BLaER1 treated with 17β-estradiol and CSF1 and Interleukin-3, amounts not matched to agents 10 nM and 100 nM (cell line): ENCODE data around the gene SRGAP3.
A peak's percentile ranks its signal among the peaks of the same experiment; 100 is the strongest.

Experiments
- H3K27ac ChIP-seq, 11 experiments: shearing (Covaris generic); formaldehyde crosslinking; 2 replicates each; pipeline ENCODE4 v1.8.1; 2022
- H3K27me3 ChIP-seq, 11 experiments: shearing (Covaris generic); formaldehyde crosslinking; 2 replicates each; pipeline ENCODE4 v1.8.1; 2022
- H3K36me3 ChIP-seq, 11 experiments: shearing (Covaris generic); formaldehyde crosslinking; 2 replicates each; pipeline ENCODE4 v1.8.1; 2022
- H3K4me1 ChIP-seq, 10 experiments: shearing (Covaris generic); formaldehyde crosslinking; 2 replicates each; pipeline ENCODE4 v1.8.1; 2022
- H3K4me2 ChIP-seq, 11 experiments: shearing (Covaris generic); formaldehyde crosslinking; 2 replicates each; pipeline ENCODE4 v1.8.1; 2022
- H3K4me3 ChIP-seq, 10 experiments: shearing (Covaris generic); formaldehyde crosslinking; 2 replicates each; pipeline ENCODE4 v1.8.1; 2022
- H3K9ac ChIP-seq, 11 experiments: shearing (Covaris generic); formaldehyde crosslinking; 2 replicates each; pipeline ENCODE4 v1.8.1; 2022
- H3K9me3 ChIP-seq, 11 experiments: shearing (Covaris generic); formaldehyde crosslinking; replicated peaks in 1 of 11; 2 replicates each; pipeline ENCODE4 v1.8.1; 2022
- H4K20me1 ChIP-seq, 11 experiments: shearing (Covaris generic); formaldehyde crosslinking; 2 replicates each; pipeline ENCODE4 v1.8.1; 2022
- Cebpa-rat ChIP-seq, 11 experiments: shearing (Covaris generic); IDR thresholded peaks; 2 replicates each; pipeline ENCODE4 v1.8.1; 2022

The SRGAP3 gene

DNA sequence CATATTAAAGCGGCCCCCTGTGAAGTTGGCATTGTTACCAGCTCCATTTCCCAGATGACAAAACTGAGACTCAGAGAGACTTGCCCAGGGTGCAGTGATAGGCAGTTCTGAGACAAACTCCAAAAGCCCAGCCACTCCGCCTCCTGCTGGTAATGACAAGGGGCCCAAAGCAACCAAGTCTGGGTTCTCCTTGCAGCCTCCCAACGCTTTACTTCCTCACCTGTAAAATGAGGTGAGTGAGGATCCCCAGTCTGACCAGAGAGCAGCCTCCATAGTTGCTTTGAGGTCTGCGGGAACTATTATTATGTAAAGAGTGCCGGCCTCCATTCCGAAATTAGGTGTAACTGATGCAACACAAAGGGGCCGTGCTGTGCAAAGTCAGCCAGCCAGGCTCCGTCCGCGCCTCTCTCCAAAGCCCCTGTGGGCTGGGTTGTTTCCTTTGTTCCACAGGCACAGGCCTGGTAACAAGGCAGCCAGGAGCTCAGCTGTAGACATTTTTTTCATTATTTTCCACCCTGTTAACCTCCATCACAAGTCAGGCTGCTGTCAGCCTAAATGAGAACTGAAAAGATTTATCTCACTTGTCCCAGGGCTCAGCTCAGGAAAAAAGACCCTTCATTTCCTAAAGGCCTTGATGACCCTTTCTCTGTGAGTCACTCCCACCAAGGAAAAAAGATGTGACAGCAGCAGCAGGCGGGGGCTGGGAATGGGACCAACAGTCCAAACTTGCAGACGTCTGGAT lies 147.0 kb downstream of the SRGAP3 start:
- Histone ChIP-seq H3K9ac (peak overlapping the region in 1 of 11 experiments; percentile 66; a peak in 1 of 22 replicates), H3K27ac (no peak overlapping the region), H3K4me3 (peak overlapping the region in 1 of 10 experiments; percentile 40; a peak in 1 of 20 replicates), H3K27me3 (no peaks in the 10 kb centered on the region), H3K4me1 (peaks cover 0 to 52% (median 0%) of the 10 kb centered on the region in 10 experiments; a peak in 8 of 20 replicates), H3K36me3 (peaks cover 0 to 33% (median 6%) of the 10 kb centered on the region in 11 experiments; a peak in 8 of 22 replicates), H3K4me2 (peak overlapping the region in 2 of 11 experiments; percentile 72 to 94; a peak in 4 of 22 replicates), H4K20me1 (no peaks in the 10 kb centered on the region), H3K9me3 (peaks cover 0 to 9% (median 6%) of the 10 kb centered on the region in 11 experiments; a peak in 11 of 22 replicates)
- TF ChIP-seq Cebpa-rat (IDR thresholded peaks at IDR 0.05) = no peak

DNA sequence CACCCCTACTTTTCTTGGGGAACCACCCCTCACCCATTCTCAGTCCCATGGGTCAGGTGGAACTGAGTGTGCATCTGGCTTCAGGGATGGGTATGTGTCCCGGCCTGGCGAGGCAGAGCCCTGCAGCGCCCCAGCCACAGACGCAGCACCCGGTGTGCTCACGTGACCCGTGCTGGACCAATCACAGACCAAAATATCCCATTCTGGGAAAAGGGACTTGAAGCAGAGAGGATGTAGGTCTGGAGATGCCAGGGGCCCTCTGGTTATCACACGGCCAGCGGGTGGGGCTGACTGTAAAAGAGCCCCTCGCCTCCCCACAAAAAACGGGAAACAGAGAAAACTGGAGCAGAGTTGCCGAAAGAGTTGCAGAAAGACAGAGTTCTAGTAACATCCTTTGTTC lies 148.2 kb downstream of the SRGAP3 start:
- Histone ChIP-seq H3K27me3 (no peaks in the 10 kb centered on the region), H3K4me3 (peak overlapping the region in 1 of 10 experiments; percentile 40; a peak in 1 of 20 replicates)
- TF ChIP-seq Cebpa-rat (IDR thresholded peaks at IDR 0.05) = no peak

DNA sequence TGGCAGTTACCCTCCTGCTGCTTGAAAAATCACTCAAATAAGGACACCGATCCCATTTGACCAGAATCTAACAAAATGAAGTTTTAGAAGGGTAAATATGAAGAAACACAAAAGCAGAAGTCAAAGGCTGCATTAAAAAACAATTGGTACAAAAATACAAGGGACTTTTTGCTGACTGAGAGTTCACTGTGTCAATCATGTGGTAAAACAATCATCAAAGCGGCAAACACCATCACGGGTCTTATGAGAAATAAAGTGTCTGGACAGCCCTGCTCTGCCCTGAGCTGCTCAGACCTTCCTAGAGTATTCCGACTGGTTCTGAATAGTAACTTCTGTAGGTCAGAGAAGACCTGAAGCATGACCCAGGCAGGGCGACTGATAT lies 148.9 kb downstream of the SRGAP3 start:
- H4K20me1 ChIP-seq = no peaks in the 10 kb centered on the region
- H3K36me3 ChIP-seq = peaks cover 0 to 37% (median 6%) of the 10 kb centered on the region in 11 experiments; a peak in 8 of 22 replicates
- H3K4me1 ChIP-seq = peaks cover 0 to 46% (median 0%) of the 10 kb centered on the region in 10 experiments; a peak in 8 of 20 replicates
- TF ChIP-seq Cebpa-rat (IDR thresholded peaks at IDR 0.05) = no peak
- peak overlapping the region in 4 of 11 experiments; percentile 31 to 74 (median 46); a peak in 4 of 22 replicates for H3K27ac ChIP-seq
- H3K27me3 ChIP-seq = no peaks in the 10 kb centered on the region
- peak overlapping the region in 4 of 11 experiments; percentile 14 to 94 (median 58); a peak in 7 of 22 replicates for H3K4me2 ChIP-seq
- peak overlapping the region in 1 of 11 experiments; percentile 67; a peak in 2 of 22 replicates for H3K9ac ChIP-seq
- H3K4me3 ChIP-seq = peak overlapping the region in 1 of 10 experiments; percentile 40; a peak in 1 of 20 replicates
- H3K9me3 ChIP-seq = no peaks in the 10 kb centered on the region; a peak in 1 of 22 replicates

More for the DNA sequence above, 148.2 kb downstream of the SRGAP3 start:
- H3K4me1 ChIP-seq = peaks cover 0 to 46% (median 0%) of the 10 kb centered on the region in 10 experiments; a peak in 8 of 20 replicates
- H3K27ac ChIP-seq = peak overlapping the region in 2 of 11 experiments; percentile 53 to 74; a peak in 2 of 22 replicates
- peaks cover 0 to 8% (median 4%) of the 10 kb centered on the region in 11 experiments; a peak in 11 of 22 replicates for H3K9me3 ChIP-seq
- peaks cover 0 to 35% (median 6%) of the 10 kb centered on the region in 11 experiments; a peak in 8 of 22 replicates for H3K36me3 ChIP-seq
- no peaks in the 10 kb centered on the region for H4K20me1 ChIP-seq
- peak overlapping the region in 1 of 11 experiments; percentile 66; a peak in 1 of 22 replicates for H3K9ac ChIP-seq
- peak overlapping the region in 2 of 11 experiments; percentile 72 to 94; a peak in 4 of 22 replicates for H3K4me2 ChIP-seq

DNA sequence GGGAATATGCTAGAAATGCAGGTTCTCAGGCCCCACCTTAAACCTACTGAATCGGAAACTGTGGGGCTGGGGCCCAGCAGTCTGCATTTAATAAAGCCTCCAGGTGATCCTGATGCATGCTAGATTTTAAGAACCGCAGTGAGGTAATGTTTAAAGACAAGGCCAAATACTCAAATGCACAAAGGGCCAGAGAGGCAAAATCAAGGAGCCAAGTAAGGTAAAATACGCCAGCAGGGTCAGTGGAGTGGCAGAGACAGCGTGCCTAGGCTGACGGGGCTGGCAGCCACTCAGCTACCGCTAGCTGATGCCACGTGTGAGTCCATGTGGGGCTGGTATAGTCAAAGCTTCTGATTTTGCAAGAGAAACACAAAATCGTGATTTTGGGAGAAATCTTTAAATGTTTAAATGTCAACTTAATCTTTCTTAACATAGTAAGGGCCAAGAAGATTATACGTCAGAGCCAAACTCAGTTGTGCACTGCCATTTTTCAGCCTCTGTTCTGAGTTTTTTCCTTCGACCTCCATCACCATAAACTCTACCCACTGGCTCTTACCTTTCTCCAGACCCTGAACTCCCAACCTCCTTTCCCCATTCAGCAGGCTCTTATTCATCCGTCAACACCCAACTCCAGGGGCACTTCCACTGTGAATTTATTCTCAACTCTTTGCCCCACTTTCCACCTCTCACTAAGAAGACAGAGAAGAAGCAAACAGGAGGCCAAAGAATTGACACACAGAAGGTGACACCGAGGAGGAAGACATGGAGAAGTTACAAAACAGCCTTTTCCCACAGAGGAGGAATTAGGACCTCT lies 149.5 kb downstream of the SRGAP3 start:
- peak overlapping the region in 4 of 11 experiments; percentile 14 to 94 (median 58); a peak in 7 of 22 replicates for H3K4me2 ChIP-seq
- H3K27me3 ChIP-seq = no peaks in the 10 kb centered on the region
- H4K20me1 ChIP-seq = no peaks in the 10 kb centered on the region
- H3K9ac ChIP-seq = peak overlapping the region in 1 of 11 experiments; percentile 67; a peak in 2 of 22 replicates
- TF ChIP-seq Cebpa-rat (IDR thresholded peaks at IDR 0.05) = no peak
- peak overlapping the region in 4 of 11 experiments; percentile 31 to 74 (median 44); a peak in 4 of 22 replicates for H3K27ac ChIP-seq
- no peaks in the 10 kb centered on the region; a peak in 1 of 22 replicates for H3K9me3 ChIP-seq
- no peak overlapping the region for H3K4me3 ChIP-seq
- peaks cover 0 to 46% (median 0%) of the 10 kb centered on the region in 10 experiments; a peak in 6 of 20 replicates for H3K4me1 ChIP-seq
- H3K36me3 ChIP-seq = peaks cover 0 to 38% (median 6%) of the 10 kb centered on the region in 11 experiments; a peak in 8 of 22 replicates

DNA sequence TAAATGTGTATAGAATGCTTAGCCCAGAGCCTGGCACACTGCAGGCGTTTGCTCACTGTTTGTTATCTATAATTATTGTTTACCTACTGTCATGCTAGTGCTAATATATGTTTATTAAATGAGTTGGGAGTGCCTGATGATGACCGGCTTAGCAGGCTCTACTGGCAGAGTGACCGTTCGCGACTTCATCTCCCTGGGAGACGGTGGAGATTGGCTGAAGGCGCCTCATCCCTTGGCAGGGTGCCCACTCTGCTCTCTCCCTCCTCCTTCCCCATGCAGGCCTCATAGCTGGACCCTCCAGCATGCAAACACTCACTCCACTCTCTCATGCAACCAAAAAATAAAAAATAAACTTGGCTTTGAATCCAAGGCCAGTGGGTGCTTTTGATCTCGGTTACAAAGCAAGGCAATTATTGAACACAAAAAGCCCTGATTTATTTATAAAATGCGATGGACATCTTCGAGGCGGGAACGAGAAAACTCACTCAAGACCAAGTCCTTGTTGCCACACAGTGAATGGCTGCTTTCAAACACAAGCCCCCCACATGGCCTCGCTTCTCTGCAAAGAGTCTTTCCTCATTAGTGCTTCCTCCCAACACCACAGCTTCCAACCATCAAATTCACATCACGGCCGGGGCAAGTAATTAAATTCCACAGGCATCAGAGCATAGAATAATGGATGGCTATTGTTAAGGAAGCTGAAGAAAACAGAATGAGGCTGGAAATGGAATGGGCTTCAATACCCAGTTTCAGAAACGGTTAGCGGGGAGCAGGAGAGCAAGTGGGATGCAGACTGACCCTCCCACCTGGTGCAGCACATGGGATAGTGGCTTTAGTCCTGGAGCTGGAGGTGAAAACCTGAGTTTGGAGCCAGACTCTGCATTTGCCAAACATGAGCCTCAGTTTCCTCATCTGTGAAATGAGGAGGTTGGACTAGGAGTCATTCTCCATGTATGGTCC lies 150.4 kb downstream of the SRGAP3 start:
- no peak for TF ChIP-seq Cebpa-rat (IDR thresholded peaks at IDR 0.05)
- no peaks in the 10 kb centered on the region for H3K9me3 ChIP-seq
- no peaks in the 10 kb centered on the region for H3K27me3 ChIP-seq
- H3K4me1 ChIP-seq = peaks cover 0 to 46% (median 0%) of the 10 kb centered on the region in 10 experiments; a peak in 6 of 20 replicates
- peak overlapping the region in 2 of 11 experiments; percentile 72 to 94; a peak in 3 of 22 replicates for H3K4me2 ChIP-seq
- H3K4me3 ChIP-seq = no peak overlapping the region
- no peak overlapping the region for H3K9ac ChIP-seq
- no peak overlapping the region; a peak in 1 of 22 replicates for H3K27ac ChIP-seq
- no peaks in the 10 kb centered on the region for H4K20me1 ChIP-seq
- H3K36me3 ChIP-seq = peaks cover 0 to 37% (median 0%) of the 10 kb centered on the region in 11 experiments; a peak in 4 of 22 replicates

DNA sequence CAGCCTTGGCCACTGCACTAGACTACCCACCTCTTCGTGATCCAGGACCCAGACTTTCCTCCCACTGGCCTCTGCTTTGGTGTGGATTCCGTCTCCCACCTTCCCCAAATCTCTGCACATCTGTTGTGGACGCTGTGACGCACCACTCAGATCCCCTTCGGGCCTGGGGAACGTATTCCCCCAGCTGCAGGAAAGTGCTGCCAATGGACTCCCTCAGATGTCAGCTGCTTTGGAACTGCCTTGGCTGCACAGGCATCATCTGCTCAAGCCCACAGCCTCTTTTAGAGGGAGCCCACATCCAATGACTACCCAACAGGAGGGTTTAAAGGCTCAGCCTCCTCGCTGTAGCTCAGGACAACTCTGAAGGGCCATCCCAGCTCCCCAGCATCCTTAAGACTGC lies 152.0 kb downstream of the SRGAP3 start:
- no peak overlapping the region for H3K9ac ChIP-seq
- H3K4me3 ChIP-seq = no peak overlapping the region
- no peak for TF ChIP-seq Cebpa-rat (IDR thresholded peaks at IDR 0.05)

DNA sequence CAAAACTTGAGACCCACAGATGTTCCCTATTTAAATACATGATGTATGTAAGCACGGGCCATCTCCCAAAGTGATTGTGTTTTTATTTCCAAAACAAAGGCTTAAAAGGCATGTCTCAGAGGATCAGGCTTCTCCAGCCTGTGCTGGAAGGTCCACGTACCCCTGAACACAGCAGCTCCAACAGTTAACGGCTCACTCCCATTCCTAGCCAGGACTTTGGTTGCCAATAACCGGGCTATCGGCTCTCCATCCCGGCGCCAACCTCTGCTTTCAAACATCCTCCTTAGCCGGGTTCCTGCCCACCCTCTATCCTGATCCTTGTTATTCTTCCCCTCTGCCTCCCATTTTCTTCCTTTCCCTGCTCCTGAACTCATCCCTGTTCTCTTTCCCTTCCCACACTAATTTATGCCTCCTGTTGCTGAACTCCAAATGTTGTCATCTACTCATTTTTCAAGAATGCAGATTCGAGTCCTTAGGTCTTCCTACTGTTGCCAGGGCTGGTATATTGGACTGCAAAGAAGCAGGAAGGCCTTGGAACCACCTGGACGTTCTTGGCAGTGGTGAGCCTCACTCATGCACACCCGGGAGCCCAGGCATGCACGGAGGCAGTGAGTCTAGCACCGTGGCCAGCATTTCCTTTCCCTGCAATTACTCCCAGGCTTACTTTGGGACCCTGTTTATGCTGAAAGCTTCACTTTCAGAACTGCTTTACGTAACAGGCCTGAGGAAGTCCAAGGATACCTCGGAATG lies 157.8 kb downstream of the SRGAP3 start:
- H3K4me2 ChIP-seq = 0 out of 22 replicates have a peak overlapping the region, but pooled peaks of 1 of the 11 experiments have one; percentile 18
- H3K27me3 ChIP-seq = no peaks in the 10 kb centered on the region
- no peak for TF ChIP-seq Cebpa-rat (IDR thresholded peaks at IDR 0.05)
- H3K36me3 ChIP-seq = peaks cover 0 to 13% (median 0%) of the 10 kb centered on the region in 11 experiments; a peak in 1 of 22 replicates
- no peak overlapping the region for H3K27ac ChIP-seq
- H3K9ac ChIP-seq = no peak overlapping the region
- no peaks in the 10 kb centered on the region for H3K9me3 ChIP-seq
- no peak overlapping the region for H3K4me3 ChIP-seq
- H4K20me1 ChIP-seq = no peaks in the 10 kb centered on the region; a peak in 1 of 22 replicates
- peaks cover 12 to 55% (median 23%) of the 10 kb centered on the region in 10 experiments for H3K4me1 ChIP-seq

More for the DNA sequence above, 152.0 kb downstream of the SRGAP3 start:
- Histone ChIP-seq H3K4me2 (no peak overlapping the region), H4K20me1 (no peaks in the 10 kb centered on the region; a peak in 1 of 22 replicates), H3K9me3 (no peaks in the 10 kb centered on the region), H3K27me3 (no peaks in the 10 kb centered on the region), H3K4me1 (peaks cover 0 to 51% (median 0%) of the 10 kb centered on the region in 10 experiments; a peak in 7 of 20 replicates), H3K36me3 (peaks cover 0 to 24% (median 0%) of the 10 kb centered on the region in 11 experiments; a peak in 3 of 22 replicates), H3K27ac (no peak overlapping the region)
